ENCODE measurements around the gene RPL10.

The RPL10 gene

GRCh38 chrX:154444755-154445246 is 46.6 kb downstream of the RPL10 start:
- TF ChIP-seq ARNTL (CRISPR knock-in tag; IDR thresholded peaks at IDR 0.05; ENCODE audit: borderline replicate concordance, low read depth): no peak
- TF ChIP-seq PPARA (CRISPR knock-in tag; IDR thresholded peaks at IDR 0.05; ENCODE audit: borderline replicate concordance): no peak
- TF ChIP-seq ISL1 (CRISPR knock-in tag; IDR thresholded peaks at IDR 0.05): no peak
- no peak for TF ChIP-seq PATZ1 (CRISPR knock-in tag; IDR thresholded peaks at IDR 0.05; ENCODE audit: borderline replicate concordance)
- no peak for TF ChIP-seq CSDC2 (CRISPR knock-in tag; IDR thresholded peaks at IDR 0.05)
- TF ChIP-seq ZFP30 (CRISPR knock-in tag; IDR thresholded peaks at IDR 0.05): no peak
- TF ChIP-seq TCF4 (CRISPR knock-in tag; IDR thresholded peaks at IDR 0.05; ENCODE audit: borderline replicate concordance): no peak
- TF ChIP-seq ZNF8 (CRISPR knock-in tag; IDR thresholded peaks at IDR 0.05): no peak
- no peak for TF ChIP-seq TSHZ2 (CRISPR knock-in tag; IDR thresholded peaks at IDR 0.05)
- TF ChIP-seq CSRNP3 (CRISPR knock-in tag; IDR thresholded peaks at IDR 0.05): no peak
- TF ChIP-seq OSR1 (CRISPR knock-in tag; IDR thresholded peaks at IDR 0.05): no peak
- ATAC-seq: no peak; the same call in 2 of the 3 replicates

- ATAC-seq: no peak
- no peak for TF ChIP-seq PPARA (CRISPR knock-in tag; IDR thresholded peaks at IDR 0.05; ENCODE audit: borderline replicate concordance)
- TF ChIP-seq ARNTL (CRISPR knock-in tag; IDR thresholded peaks at IDR 0.05; ENCODE audit: borderline replicate concordance, low read depth): no peak
- no peak for TF ChIP-seq GLIS3 (CRISPR knock-in tag; IDR thresholded peaks at IDR 0.05)
- TF ChIP-seq ZC3H10 (CRISPR knock-in tag; IDR thresholded peaks at IDR 0.05): no peak
- no peak for TF ChIP-seq PATZ1 (CRISPR knock-in tag; IDR thresholded peaks at IDR 0.05; ENCODE audit: borderline replicate concordance)
- no peak for TF ChIP-seq ISL1 (CRISPR knock-in tag; IDR thresholded peaks at IDR 0.05)
- TF ChIP-seq ESRRG (CRISPR knock-in tag; IDR thresholded peaks at IDR 0.05): no peak
These were observed 47.6 kb downstream of the RPL10 start for GRCh38 chrX:154445776-154446175.

- no peak for ATAC-seq
- no peak for TF ChIP-seq CSDC2 (CRISPR knock-in tag; IDR thresholded peaks at IDR 0.05)
- no peak for TF ChIP-seq ZFP30 (CRISPR knock-in tag; IDR thresholded peaks at IDR 0.05)
- TF ChIP-seq ESRRG (CRISPR knock-in tag; IDR thresholded peaks at IDR 0.05): no peak
- no peak for TF ChIP-seq ZC3H10 (CRISPR knock-in tag; IDR thresholded peaks at IDR 0.05)
- no peak for TF ChIP-seq ARNTL (CRISPR knock-in tag; IDR thresholded peaks at IDR 0.05; ENCODE audit: borderline replicate concordance, low read depth)
- no peak for TF ChIP-seq ZNF565 (CRISPR knock-in tag; conservative IDR thresholded peaks at IDR 0.05; ENCODE audit: low read depth)
- no peak for TF ChIP-seq ZNF8 (CRISPR knock-in tag; IDR thresholded peaks at IDR 0.05)
- TF ChIP-seq CREB5 (CRISPR knock-in tag; IDR thresholded peaks at IDR 0.05; ENCODE audit: low read depth): no peak
- no peak for TF ChIP-seq RARB (CRISPR knock-in tag; IDR thresholded peaks at IDR 0.05)
- no peak for TF ChIP-seq ZFP3 (CRISPR knock-in tag; IDR thresholded peaks at IDR 0.05)
- TF ChIP-seq POU6F1 (CRISPR knock-in tag; IDR thresholded peaks at IDR 0.05; ENCODE audit: borderline replicate concordance, low read depth): no peak
- no peak for TF ChIP-seq GLIS3 (CRISPR knock-in tag; IDR thresholded peaks at IDR 0.05)
- no peak for TF ChIP-seq TSHZ2 (CRISPR knock-in tag; IDR thresholded peaks at IDR 0.05)
- no peak for TF ChIP-seq PATZ1 (CRISPR knock-in tag; IDR thresholded peaks at IDR 0.05; ENCODE audit: borderline replicate concordance)
- TF ChIP-seq OSR1 (CRISPR knock-in tag; IDR thresholded peaks at IDR 0.05): no peak
- no peak for TF ChIP-seq TOX (CRISPR knock-in tag; IDR thresholded peaks at IDR 0.05; ENCODE audit: borderline replicate concordance)
These were observed 48.3 kb downstream of the RPL10 start for GRCh38 chrX:154446430-154446829.

Measured in SK-N-SH treated with all-trans-retinoic acid at 6 μM for 48 hours (cell line).